ENCODE data around the gene TSHZ3. TPM values are rescaled to one million over a fixed set of nuclear protein-coding genes. Genes with fewer than 3 reads are reported as not detected.

TSHZ3 gene
- total and polyA plus RNA-seq, 2 donors: 24.7 to 25.9 TPM

DNA sequence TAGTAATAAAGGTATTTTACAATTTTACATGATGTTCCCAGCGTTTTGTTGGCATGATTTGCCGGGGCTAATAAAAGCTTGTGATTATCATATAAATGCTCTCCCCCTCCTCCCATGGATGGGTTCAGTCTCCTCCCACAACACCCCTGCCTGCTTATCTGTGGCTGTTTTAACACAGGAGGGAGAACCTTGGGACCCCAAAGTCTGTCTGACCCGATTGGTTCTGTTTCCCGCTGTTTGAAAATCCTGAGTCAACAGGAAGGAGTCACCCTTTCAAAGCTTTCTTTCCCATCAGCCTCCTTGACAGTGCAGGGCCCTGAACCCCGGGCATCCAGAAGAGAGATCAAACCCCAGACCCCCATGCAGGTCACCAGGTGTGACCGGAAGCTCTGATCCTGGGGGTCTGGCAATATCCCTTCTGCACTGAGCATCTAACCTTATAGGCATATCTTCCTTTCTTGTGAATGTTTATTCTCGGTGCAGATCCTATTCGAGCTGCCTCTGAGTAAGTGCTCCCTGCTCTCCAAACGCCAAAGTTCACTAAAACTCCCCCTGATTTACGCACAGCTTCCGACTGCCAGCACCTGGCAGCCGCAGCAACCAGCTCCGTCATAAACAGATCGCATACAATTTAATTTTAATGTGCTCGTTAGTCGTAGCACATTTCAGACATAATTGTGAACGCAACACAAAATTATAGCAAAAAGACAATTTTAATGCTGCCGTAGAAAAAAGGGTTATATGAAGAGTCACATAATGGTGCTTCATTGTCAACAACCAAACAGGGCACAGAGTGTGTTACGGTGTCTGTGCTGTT, 74.8 kb downstream of the TSHZ3 start:
- 45% methylated on average over 19 of the region's 19 CpGs for WGBS
- Histone ChIP-seq H3K4me3 (ENCODE audit: low read depth, low read length) (no peak overlapping the region), H3K4me1 (ENCODE audit: insufficient read depth) (no peaks in the 10 kb centered on the region), H3K27ac (ENCODE audit: low read depth) (no peak overlapping the region), H3K36me3 (ENCODE audit: insufficient read depth) (no peaks in the 10 kb centered on the region)
- no peak for DNase-seq (ENCODE audit: extremely low spot score)

GRCh38 chr19:31272583-31273106, 76.6 kb downstream of the TSHZ3 start:
- no peak overlapping the region for H3K4me3 ChIP-seq (ENCODE audit: low read depth, low read length)
- no peaks in the 10 kb centered on the region for H3K36me3 ChIP-seq (ENCODE audit: insufficient read depth)
- no peak for DNase-seq (ENCODE audit: extremely low spot score)
- H3K27ac ChIP-seq (ENCODE audit: low read depth): no peak overlapping the region
- WGBS: 93% methylated on average over 15 of the region's 15 CpGs
- H3K4me1 ChIP-seq (ENCODE audit: insufficient read depth): no peaks in the 10 kb centered on the region

DNA sequence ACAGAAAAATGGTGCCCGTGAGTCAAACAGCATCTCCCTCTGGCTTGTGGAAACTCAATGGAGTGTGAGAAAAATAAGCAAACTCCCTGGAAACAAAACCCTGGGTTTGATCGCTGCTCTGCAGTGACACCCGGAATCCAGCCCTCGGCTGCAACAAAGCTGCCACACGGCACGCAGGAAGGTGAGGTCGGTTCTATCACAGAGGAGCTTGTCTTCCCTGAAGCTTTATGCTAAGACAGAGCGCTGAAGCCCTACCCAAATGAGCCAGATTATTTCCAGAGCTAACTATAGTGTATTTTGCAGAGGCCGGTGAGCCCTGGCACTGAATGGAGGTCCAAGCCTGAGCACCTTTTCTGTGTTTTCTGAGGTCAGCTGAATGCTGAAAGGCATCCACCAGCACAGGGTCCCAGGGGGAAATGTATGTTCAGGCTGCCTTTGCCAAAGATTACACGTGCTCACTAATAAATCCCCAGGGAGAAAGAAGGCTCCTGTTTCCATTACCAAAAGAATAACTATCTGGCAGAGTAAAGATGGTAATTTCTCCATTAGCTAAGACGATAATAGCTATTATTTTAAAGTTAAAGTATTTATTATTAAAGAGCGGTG, 77.8 kb downstream of the TSHZ3 start:
- no peak for DNase-seq (ENCODE audit: extremely low spot score)
- no peak overlapping the region for H3K27ac ChIP-seq (ENCODE audit: low read depth)

GRCh38 chr19:31270897-31271296, 78.3 kb downstream of the TSHZ3 start:
- no peaks in the 10 kb centered on the region for H3K4me1 ChIP-seq (ENCODE audit: insufficient read depth)
- DNase-seq (ENCODE audit: extremely low spot score): no peak
- H3K4me3 ChIP-seq (ENCODE audit: low read depth, low read length): no peak overlapping the region
- H3K36me3 ChIP-seq (ENCODE audit: insufficient read depth): no peaks in the 10 kb centered on the region
- H3K27ac ChIP-seq (ENCODE audit: low read depth): no peak overlapping the region
- 61% methylated on average over 6 of the region's 6 CpGs for WGBS

More for the DNA sequence above, 77.8 kb downstream of the TSHZ3 start:
- 66% methylated on average over 12 of the region's 12 CpGs for WGBS
- Histone ChIP-seq H3K36me3 (ENCODE audit: insufficient read depth) (no peaks in the 10 kb centered on the region), H3K4me1 (ENCODE audit: insufficient read depth) (no peaks in the 10 kb centered on the region), H3K4me3 (ENCODE audit: low read depth, low read length) (no peak overlapping the region)

DNA sequence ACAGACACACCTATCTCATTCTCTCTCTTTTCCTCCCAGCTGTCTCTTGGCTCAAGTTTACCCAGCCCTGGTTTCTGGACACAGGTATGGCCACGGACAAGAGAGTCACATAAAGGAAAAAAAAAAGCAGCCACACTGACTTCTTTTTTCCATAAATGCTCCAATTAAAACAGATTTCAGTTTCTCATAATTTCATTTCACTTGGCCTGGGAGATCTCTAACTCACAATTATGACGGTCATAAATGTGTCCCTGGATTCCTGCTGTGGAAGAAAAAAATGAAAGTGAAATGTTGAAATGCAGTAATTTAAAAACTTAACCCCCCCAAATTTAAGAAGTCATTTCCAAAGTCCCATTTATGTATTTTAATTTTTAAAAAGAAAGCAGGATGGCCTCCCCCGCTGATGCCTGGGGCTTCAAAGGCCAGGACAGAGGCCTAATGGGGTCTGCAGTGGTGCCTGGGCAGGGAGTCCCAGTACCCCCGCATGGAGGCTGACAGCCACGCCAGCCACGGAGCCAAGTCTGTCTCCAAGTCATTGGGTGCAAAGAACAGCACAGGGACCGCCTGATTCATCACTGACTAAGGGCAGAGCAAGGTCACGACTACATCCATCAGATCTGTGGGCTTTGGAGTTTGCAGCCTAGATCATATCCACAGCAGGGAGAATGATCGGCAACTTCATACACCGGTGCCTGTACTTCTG, 79.7 kb downstream of the TSHZ3 start:
- Histone ChIP-seq H3K27ac (ENCODE audit: low read depth) (no peak overlapping the region), H3K36me3 (ENCODE audit: insufficient read depth) (no peaks in the 10 kb centered on the region), H3K4me3 (ENCODE audit: low read depth, low read length) (no peak overlapping the region), H3K4me1 (ENCODE audit: insufficient read depth) (no peaks in the 10 kb centered on the region)
- 86% methylated on average over 10 of the region's 10 CpGs for WGBS
- no peak for DNase-seq (ENCODE audit: extremely low spot score)

DNA sequence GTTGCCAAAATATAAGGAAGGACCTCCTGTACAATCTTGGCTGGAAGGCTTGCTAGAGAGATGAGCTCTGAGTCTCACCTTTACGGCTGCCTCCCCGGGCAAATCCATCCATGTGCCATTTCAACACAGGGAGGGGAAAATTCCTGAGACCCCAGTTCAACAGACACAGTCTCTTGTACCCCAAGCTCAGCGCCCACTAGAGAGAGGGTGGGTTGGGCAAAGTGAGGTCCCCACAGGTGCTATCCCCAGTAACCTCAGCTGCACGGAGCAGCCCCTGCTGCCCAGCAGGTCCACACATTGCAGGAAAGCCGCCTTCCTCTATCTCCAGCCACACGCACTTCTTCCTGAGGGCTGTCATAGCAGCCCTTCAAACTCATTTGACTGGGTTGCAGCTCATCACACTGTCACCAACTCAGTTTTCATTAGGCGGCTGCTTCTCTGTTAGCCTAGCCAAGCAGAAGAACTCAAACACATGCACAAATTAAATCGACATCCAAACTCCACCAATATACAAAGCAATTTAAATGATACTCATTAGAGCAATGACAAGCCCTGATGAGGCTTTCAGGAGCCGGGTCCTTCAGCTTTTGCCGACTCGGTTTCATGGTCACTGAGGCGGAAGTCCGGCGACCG, 80.4 kb downstream of the TSHZ3 start:
- Histone ChIP-seq H3K27ac (ENCODE audit: low read depth) (no peak overlapping the region), H3K36me3 (ENCODE audit: insufficient read depth) (no peaks in the 10 kb centered on the region), H3K4me3 (ENCODE audit: low read depth, low read length) (no peak overlapping the region), H3K4me1 (ENCODE audit: insufficient read depth) (no peaks in the 10 kb centered on the region)
- no peak for DNase-seq (ENCODE audit: extremely low spot score)
- WGBS: 92% methylated on average over 15 of the region's 15 CpGs

- Histone ChIP-seq H3K4me3 (ENCODE audit: low read depth, low read length) (no peak overlapping the region), H3K27ac (ENCODE audit: low read depth) (no peak overlapping the region), H3K36me3 (ENCODE audit: insufficient read depth) (no peaks in the 10 kb centered on the region), H3K4me1 (ENCODE audit: insufficient read depth) (no peaks in the 10 kb centered on the region)
- no peak for DNase-seq (ENCODE audit: extremely low spot score)
- 90% methylated on average over 7 of the region's 7 CpGs for WGBS
Observed at GRCh38 chr19:31266731-31267130, 82.5 kb downstream of the TSHZ3 start.

- no peak for DNase-seq (ENCODE audit: extremely low spot score)
- WGBS: 92% methylated on average over 4 of the region's 4 CpGs
- no peak overlapping the region for H3K4me3 ChIP-seq (ENCODE audit: low read depth, low read length)
Observed at GRCh38 chr19:31266196-31266595, 83.0 kb downstream of the TSHZ3 start.

DNA sequence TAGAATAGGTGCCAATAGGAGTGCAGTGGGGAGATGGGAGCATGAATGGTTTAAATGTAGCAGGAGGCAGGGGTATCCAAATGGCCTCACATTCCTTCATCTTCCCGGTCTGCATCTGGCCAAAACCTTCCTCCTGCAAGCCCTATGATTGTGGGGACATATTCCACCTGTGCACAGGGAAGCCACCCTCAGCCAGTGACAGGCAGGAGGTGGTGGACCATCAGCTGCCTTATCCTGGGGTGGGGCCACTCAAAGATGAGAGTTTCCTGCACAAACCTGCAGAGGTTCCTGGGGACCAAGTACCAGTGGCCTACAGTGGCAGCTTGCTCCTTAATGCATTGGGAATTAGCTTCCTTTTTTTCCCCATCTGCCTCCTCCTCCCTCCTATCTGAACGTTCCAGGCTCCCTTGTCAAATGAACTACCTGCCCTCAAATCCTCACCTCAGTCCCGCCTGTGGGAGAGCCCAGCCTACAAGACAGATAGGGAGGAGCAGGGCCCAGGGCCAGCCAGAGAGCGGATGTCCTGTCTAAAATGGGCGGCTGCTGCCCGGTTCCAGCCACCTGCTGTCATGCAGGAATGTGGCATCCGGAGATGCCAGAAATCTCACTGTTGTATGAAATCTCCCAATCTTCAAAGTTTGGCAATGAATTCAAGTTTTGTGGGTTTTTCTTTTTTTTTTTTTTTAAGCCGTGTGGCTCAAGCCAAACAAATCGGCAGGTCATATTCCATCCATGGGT, 85.0 kb downstream of the TSHZ3 start:
- DNase-seq (ENCODE audit: extremely low spot score): no peak
- Histone ChIP-seq H3K4me1 (ENCODE audit: insufficient read depth) (no peaks in the 10 kb centered on the region), H3K4me3 (ENCODE audit: low read depth, low read length) (no peak overlapping the region), H3K36me3 (ENCODE audit: insufficient read depth) (no peaks in the 10 kb centered on the region), H3K27ac (ENCODE audit: low read depth) (no peak overlapping the region)
- WGBS: 85% methylated on average over 9 of the region's 9 CpGs

More at GRCh38 chr19:31266196-31266595, 83.0 kb downstream of the TSHZ3 start:
- H3K4me1 ChIP-seq (ENCODE audit: insufficient read depth): no peaks in the 10 kb centered on the region
- H3K36me3 ChIP-seq (ENCODE audit: insufficient read depth): no peaks in the 10 kb centered on the region
- no peak overlapping the region for H3K27ac ChIP-seq (ENCODE audit: low read depth)

- Histone ChIP-seq H3K36me3 (ENCODE audit: insufficient read depth) (no peaks in the 10 kb centered on the region), H3K27ac (ENCODE audit: low read depth) (no peak overlapping the region), H3K4me1 (ENCODE audit: insufficient read depth) (no peaks in the 10 kb centered on the region), H3K4me3 (ENCODE audit: low read depth, low read length) (no peak overlapping the region)
- no peak for DNase-seq (ENCODE audit: extremely low spot score)
- WGBS: 78% methylated on average over 9 of the region's 9 CpGs
Observed at GRCh38 chr19:31263328-31263727, 85.9 kb downstream of the TSHZ3 start.

DNA sequence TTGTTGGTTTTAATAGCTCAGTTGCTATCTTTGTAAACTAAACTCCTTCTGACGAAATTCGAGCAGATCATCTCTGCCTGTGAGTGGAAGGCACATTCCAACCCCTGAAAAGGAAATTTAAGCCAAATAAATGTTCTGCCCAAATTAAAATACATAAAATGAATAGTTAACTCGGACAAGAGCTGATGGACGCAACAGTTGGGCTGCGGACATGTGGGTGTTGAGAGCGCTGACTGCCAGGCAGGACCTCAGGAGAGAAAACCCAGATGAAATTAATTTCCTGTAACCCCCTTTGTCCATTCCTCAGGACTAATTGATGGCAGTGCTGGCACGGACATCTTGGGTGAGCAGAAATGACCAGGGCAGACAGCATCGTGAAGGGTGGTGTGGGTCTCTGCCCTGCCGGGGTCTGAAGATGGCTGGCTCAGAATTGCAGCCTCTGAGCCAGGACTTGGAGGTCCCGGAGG, 86.5 kb downstream of the TSHZ3 start:
- H3K36me3 ChIP-seq (ENCODE audit: insufficient read depth): no peaks in the 10 kb centered on the region
- no peak for DNase-seq (ENCODE audit: extremely low spot score)
- H3K4me1 ChIP-seq (ENCODE audit: insufficient read depth): no peaks in the 10 kb centered on the region
- H3K4me3 ChIP-seq (ENCODE audit: low read depth, low read length): no peak overlapping the region
- H3K27ac ChIP-seq (ENCODE audit: low read depth): no peak overlapping the region
- 44% methylated on average over 10 of the region's 10 CpGs for WGBS

DNA sequence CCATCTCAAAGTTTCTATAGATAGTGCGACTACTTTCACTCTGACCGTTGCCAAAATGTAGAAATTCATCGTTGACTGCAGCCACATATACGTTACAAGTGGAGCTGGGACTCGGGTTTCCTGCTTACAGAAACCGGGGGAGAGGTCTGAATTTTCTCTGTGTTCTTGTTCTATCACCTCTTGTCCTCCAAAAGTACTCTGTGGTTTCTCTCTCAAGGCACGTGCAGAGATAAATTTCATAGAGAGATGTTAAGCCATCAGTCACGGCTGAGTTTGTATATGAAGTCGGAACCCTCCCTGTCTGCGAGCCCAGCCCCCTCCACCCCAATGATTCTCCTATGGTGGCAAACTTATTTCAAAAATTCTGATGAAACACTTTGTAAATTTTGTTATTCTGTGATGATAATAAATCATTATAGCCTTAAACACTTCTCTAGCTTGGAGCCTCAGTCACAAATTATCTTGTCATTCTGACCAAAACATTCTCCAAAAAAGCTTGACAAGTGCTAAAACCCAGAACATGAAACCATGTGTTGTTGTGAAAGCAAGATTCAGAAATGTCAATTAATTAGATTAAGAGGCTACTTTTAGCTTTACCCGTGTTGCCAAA, 87.5 kb downstream of the TSHZ3 start:
- no peaks in the 10 kb centered on the region for H3K4me1 ChIP-seq (ENCODE audit: insufficient read depth)
- H3K36me3 ChIP-seq (ENCODE audit: insufficient read depth): no peaks in the 10 kb centered on the region
- H3K27ac ChIP-seq (ENCODE audit: low read depth): no peak overlapping the region
- H3K4me3 ChIP-seq (ENCODE audit: low read depth, low read length): no peak overlapping the region
- DNase-seq (ENCODE audit: extremely low spot score): no peak
- 32% methylated on average over 11 of the region's 11 CpGs for WGBS

All from urinary bladder (tissue), 4 donors.